ENCODE measurements around the gene COX11. TPM values are rescaled to one million over a fixed set of nuclear protein-coding genes. Genes with fewer than 3 reads are reported as not detected.

Gene COX11, protein sequence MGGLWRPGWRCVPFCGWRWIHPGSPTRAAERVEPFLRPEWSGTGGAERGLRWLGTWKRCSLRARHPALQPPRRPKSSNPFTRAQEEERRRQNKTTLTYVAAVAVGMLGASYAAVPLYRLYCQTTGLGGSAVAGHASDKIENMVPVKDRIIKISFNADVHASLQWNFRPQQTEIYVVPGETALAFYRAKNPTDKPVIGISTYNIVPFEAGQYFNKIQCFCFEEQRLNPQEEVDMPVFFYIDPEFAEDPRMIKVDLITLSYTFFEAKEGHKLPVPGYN
- 10 to 100 TPM; 49.7 to 54.8 TPM for total RNA-seq

- H3K27me3 Mint-ChIP-seq, result no peaks in the 10 kb centered on the region
- H3K27ac Mint-ChIP-seq, result no peak within 1 kb of the TSS
- peaks cover 24% of the 10 kb centered on the region for H3K4me1 Mint-ChIP-seq
- H3K4me3 Mint-ChIP-seq, result no peak within 1 kb of the TSS
- POLR2A ChIA-PET, result interaction anchor here (0.6 to 1.8 kb wide), 4 partner anchors 11 to 531 kb away, joined by 3 to 5 read pairs (median 4); no protein-coding TSS in a partner anchor
- DNase-seq (peak; percentile 95), ATAC-seq (ENCODE audit: low read depth) (peak; percentile 96)
- H3K36me3 Mint-ChIP-seq, result peaks cover 10% of the 10 kb centered on the region
- no peaks in the 10 kb centered on the region for H3K9me3 Mint-ChIP-seq
Measured at GRCh38 chr17:54968262-54968987, at the start of gene COX11, which contains the start of gene STXBP4. COX11 (minus strand) TSS chr17:54968654; CDS start chr17:54968646, 8 bp downstream. STXBP4 (plus strand) TSS chr17:54968765; CDS start chr17:54986220, 17,455 bp downstream.

DNA sequence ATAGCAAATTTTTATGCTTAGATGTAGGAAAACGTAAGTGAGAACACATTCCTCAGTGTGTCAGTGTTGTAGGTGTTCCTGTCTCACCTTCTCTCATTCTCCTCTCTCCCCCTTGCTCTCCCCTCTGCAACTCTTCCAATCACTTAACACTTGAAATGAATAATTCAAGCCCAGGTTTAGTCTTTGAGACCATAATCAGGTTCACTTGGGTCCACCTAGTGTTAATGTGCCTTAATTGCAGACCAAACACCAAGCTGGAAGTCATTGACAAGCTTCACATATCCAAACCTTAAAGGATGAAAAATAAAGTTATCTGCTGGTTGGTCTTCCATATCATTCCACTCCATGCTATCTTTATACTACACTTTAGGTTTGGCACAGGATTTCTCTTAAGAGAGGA is 37.1 kb upstream of the COX11 start:
- Mint-ChIP-seq H3K27ac (no peak overlapping the region), H3K9me3 (no peaks in the 10 kb centered on the region), H3K4me3 (no peak overlapping the region), H3K27me3 (no peaks in the 10 kb centered on the region), H3K4me1 (peaks cover 4% of the 10 kb centered on the region), H3K36me3 (no peaks in the 10 kb centered on the region)
- DNase-seq, result no peak
- POLR2A ChIA-PET, result no interaction called here
- ATAC-seq (ENCODE audit: low read depth), result no peak

DNA sequence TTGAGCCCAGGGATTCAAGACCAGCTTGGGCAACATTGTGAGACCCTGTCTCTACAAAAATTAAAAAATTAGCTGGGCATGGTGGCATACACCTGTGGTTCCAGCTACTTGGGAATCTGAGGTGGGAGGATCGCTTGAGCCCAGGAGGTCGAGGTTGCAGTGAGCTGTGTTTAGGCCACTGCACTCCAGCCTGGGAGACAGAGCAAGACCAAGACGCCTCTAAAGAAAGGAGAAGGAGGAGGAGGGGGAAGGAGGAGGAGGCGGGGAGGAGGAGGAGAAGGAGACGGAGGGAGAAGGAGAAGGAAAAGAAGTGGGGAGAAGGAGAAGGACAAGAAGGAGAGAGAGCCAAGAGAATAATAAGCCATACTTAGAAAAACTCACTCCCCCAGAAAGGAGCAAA is 36.0 kb upstream of the COX11 start:
- POLR2A ChIA-PET, result no interaction called here
- Mint-ChIP-seq H3K27me3 (no peaks in the 10 kb centered on the region), H3K27ac (no peak overlapping the region), H3K36me3 (no peaks in the 10 kb centered on the region), H3K9me3 (no peaks in the 10 kb centered on the region), H3K4me3 (no peak overlapping the region), H3K4me1 (peaks cover 4% of the 10 kb centered on the region)
- DNase-seq, result no peak
- no peak for ATAC-seq (ENCODE audit: low read depth)

- H3K36me3 Mint-ChIP-seq, result no peaks in the 10 kb centered on the region
- no peaks in the 10 kb centered on the region for H3K9me3 Mint-ChIP-seq
- ATAC-seq (ENCODE audit: low read depth), result peak; percentile 52
- no peaks in the 10 kb centered on the region for H3K27me3 Mint-ChIP-seq
- no peak for DNase-seq
- H3K4me3 Mint-ChIP-seq, result no peak overlapping the region
- POLR2A ChIA-PET, result no interaction called here
- peaks cover 4% of the 10 kb centered on the region for H3K4me1 Mint-ChIP-seq
- no peak overlapping the region for H3K27ac Mint-ChIP-seq
Measured at GRCh38 chr17:55002458-55002857, 34.0 kb upstream of the COX11 start.

DNA sequence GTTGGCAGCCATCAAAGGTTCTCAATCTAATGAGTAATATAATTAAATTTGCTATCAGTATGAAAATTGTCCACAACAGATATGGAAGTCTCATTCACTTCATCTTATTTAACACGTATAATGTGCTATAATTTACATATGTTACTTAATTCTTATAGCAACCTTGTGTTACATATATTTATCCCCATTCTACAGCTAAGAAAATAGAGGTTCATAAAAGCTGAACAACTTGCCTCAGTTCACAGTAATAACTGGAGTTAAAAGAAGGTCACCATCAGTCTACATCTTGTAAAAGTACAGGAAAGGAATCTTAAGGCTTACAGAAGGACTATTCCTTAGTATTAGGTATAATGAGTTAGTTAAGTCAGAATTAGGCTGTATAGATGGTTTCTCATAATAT is 28.0 kb upstream of the COX11 start:
- Mint-ChIP-seq H3K9me3 (no peaks in the 10 kb centered on the region), H3K36me3 (peaks cover 3% of the 10 kb centered on the region), H3K27ac (no peak overlapping the region), H3K4me1 (no peaks in the 10 kb centered on the region), H3K27me3 (no peaks in the 10 kb centered on the region), H3K4me3 (no peak overlapping the region)
- POLR2A ChIA-PET, result no interaction called here
- no peak for ATAC-seq (ENCODE audit: low read depth)
- DNase-seq, result no peak

- H3K27ac Mint-ChIP-seq, result no peak overlapping the region
- no peaks in the 10 kb centered on the region for H3K27me3 Mint-ChIP-seq
- H3K9me3 Mint-ChIP-seq, result no peaks in the 10 kb centered on the region
- DNase-seq, result no peak
- ATAC-seq (ENCODE audit: low read depth), result no peak
- H3K4me3 Mint-ChIP-seq, result no peak overlapping the region
- POLR2A ChIA-PET, result no interaction called here
- no peaks in the 10 kb centered on the region for H3K4me1 Mint-ChIP-seq
- H3K36me3 Mint-ChIP-seq, result peaks cover 3% of the 10 kb centered on the region
Measured at GRCh38 chr17:54992797-54993639, 24.6 kb upstream of the COX11 start.

GRCh38 chr17:54991567-54991966 is 23.1 kb upstream of the COX11 start:
- H3K4me1 Mint-ChIP-seq, result no peaks in the 10 kb centered on the region
- H3K4me3 Mint-ChIP-seq, result no peak overlapping the region
- POLR2A ChIA-PET, result no interaction called here

GRCh38 chr17:54990118-54990517 is 21.7 kb upstream of the COX11 start:
- DNase-seq (no peak), ATAC-seq (ENCODE audit: low read depth) (no peak)
- POLR2A ChIA-PET, result no interaction called here
- H3K27ac Mint-ChIP-seq, result no peak overlapping the region
- H3K36me3 Mint-ChIP-seq, result peaks cover 2% of the 10 kb centered on the region
- no peaks in the 10 kb centered on the region for H3K27me3 Mint-ChIP-seq
- H3K4me3 Mint-ChIP-seq, result no peak overlapping the region
- no peaks in the 10 kb centered on the region for H3K9me3 Mint-ChIP-seq
- H3K4me1 Mint-ChIP-seq, result no peaks in the 10 kb centered on the region

More at GRCh38 chr17:54991567-54991966, 23.1 kb upstream of the COX11 start:
- Mint-ChIP-seq H3K27ac (no peak overlapping the region), H3K9me3 (no peaks in the 10 kb centered on the region), H3K27me3 (no peaks in the 10 kb centered on the region), H3K36me3 (peaks cover 4% of the 10 kb centered on the region)
- no peak for DNase-seq
- ATAC-seq (ENCODE audit: low read depth), result no peak

DNA sequence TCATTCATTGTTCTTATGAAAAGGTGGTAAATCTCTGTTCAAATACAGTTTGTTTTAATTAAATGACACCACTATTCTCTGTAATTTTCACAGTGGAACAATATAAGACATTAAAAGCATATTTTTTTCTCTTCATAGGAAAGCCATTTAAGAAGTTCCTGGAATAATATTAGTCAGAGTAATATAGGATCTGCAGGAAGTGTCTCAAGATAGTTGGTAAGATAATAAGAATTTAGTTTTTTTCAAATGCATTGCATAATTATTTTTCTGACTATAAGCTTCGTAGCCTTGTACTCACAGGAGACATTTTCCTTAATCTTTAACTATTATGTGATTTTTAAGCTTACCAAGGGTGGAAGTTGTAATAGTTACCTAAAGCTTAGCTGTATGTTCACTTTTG is 17.0 kb upstream of the COX11 start:
- Mint-ChIP-seq H3K4me1 (peaks cover 2% of the 10 kb centered on the region), H3K9me3 (peaks cover 5% of the 10 kb centered on the region), H3K27me3 (no peaks in the 10 kb centered on the region), H3K4me3 (no peak overlapping the region), H3K36me3 (peaks cover 7% of the 10 kb centered on the region), H3K27ac (no peak overlapping the region)
- DNase-seq, result no peak
- POLR2A ChIA-PET, result no interaction called here
- no peak for ATAC-seq (ENCODE audit: low read depth)

DNA sequence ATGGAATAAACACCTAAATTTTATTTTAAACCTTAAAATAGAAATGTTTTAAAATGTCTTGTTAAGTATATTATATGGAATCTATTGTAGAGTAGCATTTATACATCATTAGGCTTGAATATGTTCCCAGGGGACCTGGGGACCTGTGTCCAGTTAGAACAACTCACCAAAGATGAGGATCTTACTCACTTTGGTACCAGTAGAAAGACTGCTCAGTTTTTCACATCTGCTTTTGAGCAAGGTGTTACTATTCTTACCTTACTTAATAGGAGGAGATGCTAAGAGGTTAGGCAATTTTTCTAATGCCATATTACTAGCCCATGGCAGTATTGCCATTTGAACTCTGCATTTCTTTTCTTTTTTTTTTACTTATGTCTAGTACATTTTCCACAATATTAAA is 14.8 kb upstream of the COX11 start:
- peaks cover 4% of the 10 kb centered on the region for H3K4me1 Mint-ChIP-seq
- H3K4me3 Mint-ChIP-seq, result no peak overlapping the region
- ATAC-seq (ENCODE audit: low read depth) (no peak), DNase-seq (no peak)
- H3K9me3 Mint-ChIP-seq, result peaks cover 9% of the 10 kb centered on the region
- POLR2A ChIA-PET, result no interaction called here
- peaks cover 14% of the 10 kb centered on the region for H3K36me3 Mint-ChIP-seq
- no peak overlapping the region for H3K27ac Mint-ChIP-seq
- H3K27me3 Mint-ChIP-seq, result no peaks in the 10 kb centered on the region

DNA sequence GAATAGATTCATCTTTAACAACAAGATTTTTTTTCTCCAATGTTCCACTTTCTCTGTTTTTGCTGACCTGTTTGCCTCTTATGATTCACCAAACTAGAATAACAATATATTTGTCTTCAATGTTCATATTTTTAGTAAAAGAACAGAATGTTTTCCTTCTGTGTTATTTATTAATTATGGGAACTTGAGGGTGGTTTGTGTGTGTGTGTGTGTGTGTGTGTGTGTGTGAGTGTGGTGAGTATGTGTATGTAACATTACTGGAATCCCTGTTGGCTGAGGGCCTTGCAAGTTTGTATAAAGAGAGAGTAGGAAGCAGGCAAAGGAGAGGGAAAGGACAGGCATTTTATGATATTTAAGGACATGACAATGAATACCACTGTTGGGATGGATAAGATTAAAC is 13.9 kb upstream of the COX11 start:
- peaks cover 4% of the 10 kb centered on the region for H3K4me1 Mint-ChIP-seq
- H3K27me3 Mint-ChIP-seq, result no peaks in the 10 kb centered on the region
- H3K36me3 Mint-ChIP-seq, result peaks cover 14% of the 10 kb centered on the region
- no peak for DNase-seq
- no peak for ATAC-seq (ENCODE audit: low read depth)
- POLR2A ChIA-PET, result no interaction called here
- H3K27ac Mint-ChIP-seq, result no peak overlapping the region
- peaks cover 10% of the 10 kb centered on the region for H3K9me3 Mint-ChIP-seq
- no peak overlapping the region for H3K4me3 Mint-ChIP-seq

GRCh38 chr17:54980375-54980774 is 11.9 kb upstream of the COX11 start:
- POLR2A ChIA-PET, result no interaction called here
- peaks cover 15% of the 10 kb centered on the region for H3K36me3 Mint-ChIP-seq
- no peak for DNase-seq
- no peak for ATAC-seq (ENCODE audit: low read depth)
- H3K27ac Mint-ChIP-seq, result no peak overlapping the region
- H3K9me3 Mint-ChIP-seq, result peaks cover 11% of the 10 kb centered on the region
- no peaks in the 10 kb centered on the region for H3K27me3 Mint-ChIP-seq
- H3K4me1 Mint-ChIP-seq, result peaks cover 9% of the 10 kb centered on the region
- H3K4me3 Mint-ChIP-seq, result no peak overlapping the region

DNA sequence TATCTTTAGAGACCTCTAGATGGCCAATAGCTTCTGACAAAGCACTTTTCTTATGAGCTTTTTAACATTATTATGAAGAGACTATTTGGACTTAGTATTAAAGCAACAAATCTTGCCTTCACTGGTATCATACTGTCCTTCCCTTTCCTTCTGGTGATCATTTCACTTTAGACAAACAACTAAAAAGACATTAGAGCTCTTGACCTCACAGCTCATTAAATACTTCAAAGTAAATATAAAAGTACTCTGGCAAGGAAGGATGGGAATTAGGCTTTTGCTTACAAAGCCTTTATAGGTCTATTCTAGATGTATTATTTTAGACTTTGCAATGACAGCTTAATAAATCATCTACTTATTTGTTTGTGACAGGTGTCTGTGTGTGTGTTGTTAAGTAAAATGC is 11.2 kb upstream of the COX11 start:
- no peak for DNase-seq
- peaks cover 11% of the 10 kb centered on the region for H3K9me3 Mint-ChIP-seq
- no peak overlapping the region for H3K4me3 Mint-ChIP-seq
- H3K4me1 Mint-ChIP-seq, result peaks cover 9% of the 10 kb centered on the region
- peaks cover 15% of the 10 kb centered on the region for H3K36me3 Mint-ChIP-seq
- H3K27ac Mint-ChIP-seq, result no peak overlapping the region
- ATAC-seq (ENCODE audit: low read depth), result no peak
- H3K27me3 Mint-ChIP-seq, result no peaks in the 10 kb centered on the region
- POLR2A ChIA-PET, result interaction anchor here (1.0 kb wide), 1 partner anchor 10 kb away, joined by 5 read pairs; the partner anchor contains the start of gene STXBP4
